Fibroblast of lung (primary cell): ENCODE measurements around the gene CYGB. TPM values are rescaled to one million over a fixed set of nuclear protein-coding genes. Genes with fewer than 3 reads are reported as not detected.

Experiments
- DNase-seq, 2 donors: peaks; one replicate each; pipeline versions ENCODE4 v3.0.0 to v3.0.0-alpha.2; 2010; ENCODE audit warnings: low read depth in 2 of 2
- H2AFZ ChIP-seq: 2 replicates; pipeline ENCODE4 v1.5.1; 2012; ENCODE audit warnings: low read length, control low read depth, inconsistent platforms
- H3K27ac ChIP-seq: 2 replicates; pipeline ENCODE4 v1.5.1; 2011; ENCODE audit warnings: low read length, control low read depth; ENCODE audit not compliant: insufficient read depth
- H3K27me3 ChIP-seq: 2 replicates; pipeline ENCODE4 v1.5.1; 2011; ENCODE audit warnings: mild to moderate bottlenecking, low read length; ENCODE audit not compliant: control insufficient read depth, insufficient read depth
- H3K36me3 ChIP-seq: 2 replicates; pipeline ENCODE4 v1.5.1; 2011; ENCODE audit warnings: low read length; ENCODE audit not compliant: control insufficient read depth, insufficient read depth
- H3K4me1 ChIP-seq: 2 replicates; pipeline ENCODE4 v1.5.1; 2011; ENCODE audit warnings: low read length; ENCODE audit not compliant: control insufficient read depth, insufficient read depth; ENCODE audit errors: extremely low read depth
- H3K4me2 ChIP-seq: 2 replicates; pipeline ENCODE4 v1.5.1; 2011; ENCODE audit warnings: low read length, control low read depth; ENCODE audit not compliant: insufficient read depth; ENCODE audit errors: extremely low read depth
- H3K4me3 ChIP-seq, 4 experiments: fragments of 200-600 bp in 1 of 4; sonication (generic) in 1 of 4; replicated peaks in 1 of 4; 2 replicates each; pipeline ENCODE4 v1.5.1; 2011 to 2016; ENCODE audit warnings: low read length in 4 of 4, low read depth in 3 of 4, mild to moderate bottlenecking in 3 of 4, control low read depth in 2 of 4, inconsistent platforms in 1 of 4, mixed read lengths in 1 of 4; ENCODE audit not compliant: insufficient read depth in 1 of 4; ENCODE audit errors: control extremely low read depth in 1 of 4
- H3K79me2 ChIP-seq: 2 replicates; pipeline ENCODE4 v1.5.1; 2012; ENCODE audit warnings: mild to moderate bottlenecking, low read length, inconsistent platforms; ENCODE audit not compliant: control insufficient read depth, insufficient read depth
- H3K9ac ChIP-seq: 2 replicates; pipeline ENCODE4 v1.5.1; 2011; ENCODE audit warnings: mild to moderate bottlenecking, low read length, control low read depth; ENCODE audit not compliant: insufficient read depth
- H3K9me3 ChIP-seq: 2 replicates; pipeline ENCODE4 v1.5.1; 2012; ENCODE audit warnings: low read depth, low read length; ENCODE audit not compliant: control insufficient read depth, insufficient read depth
- H4K20me1 ChIP-seq: 2 replicates; pipeline ENCODE4 v1.5.1; 2011; ENCODE audit warnings: low read length; ENCODE audit not compliant: control insufficient read depth, insufficient read depth; ENCODE audit errors: extremely low read depth
- EZH2 ChIP-seq: IDR thresholded peaks from 2 replicates; pipeline ENCODE4 v1.5.1; 2012; ENCODE audit warnings: low read length, control low read depth, mild to moderate bottlenecking; ENCODE audit errors: missing control alignments
- polyA plus RNA-seq, 2 donors: library from polyadenylated mRNA; depleted of rRNA in 1 of 2; stranded (reverse) in 1 of 2; unstranded in 1 of 2; fragments of >200 nt; gene quantifications; 2 replicates each; pipeline ENCODE4 v1.2.1, GENCODE V29; 2011 to 2012; ENCODE audit warnings: missing spikeins in 1 of 2
- total RNA-seq: library from RNA; depleted of rRNA; stranded (reverse); fragments of >200 nt; gene quantifications from 2 replicates; pipeline ENCODE4 v1.2.1, GENCODE V29; 2014
- TF ChIP-seq, protein P1 (sequence below), 2 donors: IDR thresholded peaks in 1 of 2; conservative IDR thresholded peaks in 1 of 2; 1 replicate in 1 of 2; 2 replicates in 1 of 2; pipeline ENCODE4 v1.5.1; 2011 to 2012; ENCODE audit warnings: low read length in 2 of 2, control low read depth in 1 of 2, inconsistent platforms in 1 of 2, low read depth in 1 of 2, mild to moderate bottlenecking in 1 of 2

Gene CYGB
- total and polyA plus RNA-seq, 2 donors (not counting 1 experiment from before 2014, with no cell fraction given): 10.0 to 12.4 TPM

DNA sequence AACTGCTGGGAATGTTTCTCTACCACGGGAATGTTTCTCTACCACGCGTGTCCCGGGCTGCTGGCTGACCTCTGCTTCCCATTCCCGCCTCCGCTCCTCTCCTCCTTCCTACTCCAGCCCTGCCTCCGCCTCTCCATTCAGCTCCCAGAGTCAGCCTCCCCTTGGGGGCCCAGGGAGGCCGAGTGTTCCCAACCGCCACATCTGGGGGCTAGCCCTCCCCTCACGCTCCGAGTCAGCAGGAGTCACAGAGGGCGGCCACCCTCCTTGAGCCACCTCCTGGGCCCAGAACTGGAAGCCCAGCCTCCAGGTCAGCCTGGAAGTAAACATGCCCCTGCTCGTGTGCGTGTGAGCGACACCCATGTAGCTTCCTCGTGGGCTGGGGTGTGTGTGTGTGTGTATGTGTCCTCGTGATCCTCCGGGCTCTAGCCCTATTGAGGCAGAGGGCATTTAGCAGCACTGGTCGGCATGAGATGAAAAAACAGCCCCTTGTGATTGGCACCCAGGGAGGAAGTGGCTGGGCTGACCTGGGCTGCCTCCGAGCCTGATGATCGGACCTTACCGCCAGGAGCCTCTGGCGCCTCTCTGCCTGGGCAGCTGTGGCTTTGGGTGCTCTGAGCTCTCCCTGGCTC is 7.3 kb downstream of the CYGB start:
- peak overlapping the region; percentile 7 for H3K4me2 ChIP-seq
- no peak for TF ChIP-seq EZH2
- TF ChIP-seq, protein P1, sequence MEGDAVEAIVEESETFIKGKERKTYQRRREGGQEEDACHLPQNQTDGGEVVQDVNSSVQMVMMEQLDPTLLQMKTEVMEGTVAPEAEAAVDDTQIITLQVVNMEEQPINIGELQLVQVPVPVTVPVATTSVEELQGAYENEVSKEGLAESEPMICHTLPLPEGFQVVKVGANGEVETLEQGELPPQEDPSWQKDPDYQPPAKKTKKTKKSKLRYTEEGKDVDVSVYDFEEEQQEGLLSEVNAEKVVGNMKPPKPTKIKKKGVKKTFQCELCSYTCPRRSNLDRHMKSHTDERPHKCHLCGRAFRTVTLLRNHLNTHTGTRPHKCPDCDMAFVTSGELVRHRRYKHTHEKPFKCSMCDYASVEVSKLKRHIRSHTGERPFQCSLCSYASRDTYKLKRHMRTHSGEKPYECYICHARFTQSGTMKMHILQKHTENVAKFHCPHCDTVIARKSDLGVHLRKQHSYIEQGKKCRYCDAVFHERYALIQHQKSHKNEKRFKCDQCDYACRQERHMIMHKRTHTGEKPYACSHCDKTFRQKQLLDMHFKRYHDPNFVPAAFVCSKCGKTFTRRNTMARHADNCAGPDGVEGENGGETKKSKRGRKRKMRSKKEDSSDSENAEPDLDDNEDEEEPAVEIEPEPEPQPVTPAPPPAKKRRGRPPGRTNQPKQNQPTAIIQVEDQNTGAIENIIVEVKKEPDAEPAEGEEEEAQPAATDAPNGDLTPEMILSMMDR (conservative IDR thresholded peaks at IDR 0.05 in 1 of 2, IDR thresholded peaks at IDR 0.05 in 1 of 2; ENCODE audit: low read depth in 1 of 2, low read length in 2 of 2): no peak
- peaks cover 40% of the 10 kb centered on the region for H3K4me1 ChIP-seq
- H3K9ac ChIP-seq: peak overlapping the region; percentile 72
- H3K27me3 ChIP-seq: no peaks in the 10 kb centered on the region
- H3K79me2 ChIP-seq: no peaks in the 10 kb centered on the region
- no peaks in the 10 kb centered on the region for H4K20me1 ChIP-seq
- H2AFZ ChIP-seq: peak overlapping the region; percentile 65
- DNase-seq: peak; percentile 36 to 98
- peak overlapping the region; percentile 97 for H3K27ac ChIP-seq
- H3K36me3 ChIP-seq: peaks cover 2% of the 10 kb centered on the region
- peak overlapping the region in 1 of 4 experiments; percentile 7 for H3K4me3 ChIP-seq
- no peaks in the 10 kb centered on the region for H3K9me3 ChIP-seq

DNA sequence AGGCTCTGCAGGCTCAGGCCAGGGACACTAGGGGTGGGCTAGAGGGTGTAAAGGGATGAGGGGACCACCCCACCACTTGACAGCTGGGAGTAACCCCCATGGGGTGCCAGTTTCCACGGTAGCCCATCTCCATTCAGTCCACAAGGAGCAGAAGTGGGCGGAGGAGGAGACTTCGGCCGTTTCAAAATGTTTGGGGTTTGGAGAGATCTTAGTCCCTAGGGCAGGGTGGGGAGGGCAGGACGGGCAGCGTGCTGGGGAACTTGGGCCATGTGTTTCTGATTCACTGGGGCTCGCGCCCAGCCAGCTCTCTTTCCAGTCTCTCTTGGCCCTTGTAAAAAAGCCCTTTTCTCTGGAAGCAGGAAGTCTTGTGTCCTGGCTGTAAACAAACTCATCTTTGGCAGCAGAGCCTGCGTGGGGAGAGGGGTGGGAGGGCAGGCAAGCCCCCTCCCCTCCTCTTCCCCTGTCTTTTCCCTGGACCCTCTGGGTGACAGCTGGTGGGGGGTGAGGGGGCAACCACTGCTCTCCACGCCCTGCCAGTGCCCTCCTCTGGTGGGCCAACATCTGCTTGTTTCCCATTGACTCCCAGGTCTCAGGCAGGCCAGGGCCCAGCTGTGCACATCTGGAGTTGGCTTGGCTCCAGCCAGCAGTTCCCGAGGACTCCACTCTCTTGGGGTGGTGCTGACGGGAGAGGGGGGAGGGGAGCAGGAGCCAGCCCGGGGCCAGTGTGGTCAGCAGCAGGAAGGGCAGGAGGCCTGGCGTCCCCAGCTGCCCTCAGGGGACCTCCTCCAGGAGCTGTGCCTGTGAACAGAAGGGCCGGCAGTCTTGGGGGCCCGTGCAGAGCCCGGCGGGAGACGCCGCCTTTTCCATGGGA is 8.1 kb downstream of the CYGB start:
- no peaks in the 10 kb centered on the region for H3K27me3 ChIP-seq

More for the DNA sequence above, 8.1 kb downstream of the CYGB start:
- Histone ChIP-seq H3K9me3 (no peaks in the 10 kb centered on the region), H3K27ac (peak overlapping the region; percentile 97), H3K79me2 (no peaks in the 10 kb centered on the region), H3K9ac (peak overlapping the region; percentile 74), H3K36me3 (peaks cover 2% of the 10 kb centered on the region), H2AFZ (peak overlapping the region; percentile 20), H4K20me1 (no peaks in the 10 kb centered on the region), H3K4me3 (peak overlapping the region in 1 of 4 experiments; percentile 17), H3K4me2 (peak overlapping the region; percentile 70), H3K4me1 (peaks cover 43% of the 10 kb centered on the region)
- peak; percentile 69 to 99 for DNase-seq
- no peak for TF ChIP-seq EZH2
- TF ChIP-seq, protein P1 (conservative IDR thresholded peaks at IDR 0.05 in 1 of 2, IDR thresholded peaks at IDR 0.05 in 1 of 2; ENCODE audit: low read depth in 1 of 2, low read length in 2 of 2): no peak
